Measurements from ENCODE around the gene ZNF606.
"Not testable (repeated sequence)": the region's sequence is repeated elsewhere in the genome, so short reads cannot be mapped to it uniquely, and the experiment has no call there.

ZNF606 gene

DNA sequence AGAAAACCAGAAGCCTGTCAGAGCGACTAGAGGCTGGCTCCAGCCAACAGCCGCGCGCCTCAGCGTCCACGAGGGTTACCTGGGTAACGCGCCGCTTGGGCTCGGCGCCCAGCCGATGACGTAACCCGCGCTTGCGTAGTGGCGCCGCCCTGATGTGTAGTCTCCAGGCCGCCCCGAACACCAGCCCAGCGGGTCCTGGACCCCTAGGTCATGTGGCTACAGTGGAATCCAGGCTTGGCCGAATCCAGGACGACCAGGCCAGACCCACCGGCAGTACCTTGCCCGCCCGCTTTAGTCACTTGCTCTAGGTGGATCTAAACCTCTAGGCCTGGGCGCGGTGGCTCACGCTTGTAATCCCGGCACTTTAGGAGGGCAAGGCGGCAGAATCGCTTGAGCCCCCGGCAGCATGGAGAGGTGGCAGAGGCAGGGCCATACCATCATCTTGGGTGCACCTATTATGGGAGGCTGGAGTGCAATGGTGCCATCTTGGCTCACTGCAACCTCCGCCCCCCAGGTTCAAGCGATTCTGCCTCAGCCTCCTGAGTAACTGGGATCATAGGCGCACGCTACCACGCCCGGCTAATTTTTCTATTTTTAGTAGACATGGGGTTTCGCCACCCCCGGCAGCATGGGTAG is 7.2 kb upstream of the ZNF606 start:
- peak; percentile 29 to 67 for DNase-seq

DNA sequence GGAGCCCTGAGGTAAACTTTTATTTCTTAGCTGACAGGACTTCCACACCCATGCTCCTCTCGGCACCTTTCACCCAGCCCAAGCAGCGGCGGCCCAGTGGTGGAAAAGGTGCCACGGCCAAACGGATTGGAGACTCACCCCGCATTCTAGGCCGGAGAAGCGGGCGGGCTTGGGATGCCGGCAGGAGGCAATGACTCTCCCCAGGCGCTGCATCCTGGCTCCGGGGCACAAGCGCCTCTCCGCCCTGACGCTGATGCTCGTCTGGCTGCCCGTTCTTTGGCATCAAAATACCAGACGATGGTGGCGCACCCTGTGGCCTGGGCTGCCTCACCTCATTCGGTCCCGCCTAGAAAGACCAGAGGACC is 6.7 kb upstream of the ZNF606 start:
- no peak for DNase-seq

DNA sequence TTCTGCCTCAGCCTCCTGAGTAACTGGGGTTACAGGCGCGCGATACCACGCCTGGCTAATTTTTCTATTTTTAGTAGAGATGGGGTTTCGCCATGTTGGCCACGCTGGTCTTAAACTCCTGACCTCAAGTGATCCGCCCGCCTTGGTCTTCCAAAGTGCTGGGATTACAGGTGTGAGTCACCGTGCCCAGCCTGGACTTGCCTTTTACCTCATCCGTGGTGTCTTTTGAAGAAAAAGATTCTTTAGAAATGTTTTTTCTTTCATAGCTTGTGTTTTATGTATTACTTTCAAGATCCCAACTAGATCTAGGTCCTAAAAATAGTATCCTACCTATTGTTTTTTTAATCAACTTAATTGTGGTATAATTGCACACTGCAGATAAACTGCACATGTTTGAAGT is 6.3 kb upstream of the ZNF606 start:
- DNase-seq, result not testable (repeated sequence)

DNA sequence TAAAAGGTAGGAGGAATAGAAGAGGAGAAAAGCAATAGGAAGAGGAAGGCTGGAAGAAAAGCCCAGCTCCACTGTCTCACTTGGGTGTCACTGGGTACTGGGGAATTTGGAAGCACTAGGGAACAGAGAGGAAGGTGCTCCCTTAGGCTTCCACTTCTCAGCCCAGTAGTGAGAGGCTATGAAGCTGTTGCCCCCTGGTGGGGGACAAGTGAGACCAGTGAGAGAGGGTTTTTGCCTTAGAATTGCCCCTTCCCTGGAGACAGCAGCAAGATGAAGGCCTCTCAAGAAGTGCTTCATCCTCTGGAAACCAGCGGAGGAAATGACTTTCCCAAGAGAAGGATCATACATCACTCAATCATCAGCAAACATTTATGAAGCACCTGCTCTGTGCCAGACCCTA is 4.7 kb upstream of the ZNF606 start:
- DNase-seq, result no peak

DNA sequence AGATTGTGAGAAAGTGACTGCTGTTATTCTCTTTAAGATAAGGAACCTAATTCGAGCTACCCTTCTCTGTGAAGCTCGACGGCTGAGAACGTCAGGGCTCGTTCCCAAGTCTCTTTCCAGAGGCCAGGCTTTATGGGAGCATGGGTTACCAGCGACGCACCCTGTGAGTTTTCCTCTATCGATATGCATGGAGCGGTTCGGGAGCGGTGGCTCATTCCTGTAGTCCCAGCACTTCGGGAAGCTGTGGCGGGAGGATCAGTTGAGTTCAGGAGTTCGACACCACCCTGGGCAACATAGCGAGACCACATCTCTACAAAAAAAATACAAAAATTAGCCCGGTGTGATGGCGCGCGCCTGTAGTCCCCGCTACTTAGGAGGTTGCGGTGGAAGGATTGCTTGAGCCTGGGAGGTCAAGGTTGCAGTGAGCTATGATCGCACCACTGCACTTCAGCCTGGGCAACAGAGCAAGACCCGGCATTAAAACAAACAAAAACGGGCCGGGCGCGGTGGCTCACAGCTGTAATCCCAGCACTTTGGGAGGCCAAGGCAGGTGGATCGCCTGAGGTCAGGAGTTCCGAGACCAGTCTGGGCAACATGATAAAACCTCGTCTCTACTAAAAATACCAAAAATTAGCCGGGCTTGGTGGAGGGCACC is 681 bp upstream of the ZNF606 start:
- DNase-seq, result no peak

DNA sequence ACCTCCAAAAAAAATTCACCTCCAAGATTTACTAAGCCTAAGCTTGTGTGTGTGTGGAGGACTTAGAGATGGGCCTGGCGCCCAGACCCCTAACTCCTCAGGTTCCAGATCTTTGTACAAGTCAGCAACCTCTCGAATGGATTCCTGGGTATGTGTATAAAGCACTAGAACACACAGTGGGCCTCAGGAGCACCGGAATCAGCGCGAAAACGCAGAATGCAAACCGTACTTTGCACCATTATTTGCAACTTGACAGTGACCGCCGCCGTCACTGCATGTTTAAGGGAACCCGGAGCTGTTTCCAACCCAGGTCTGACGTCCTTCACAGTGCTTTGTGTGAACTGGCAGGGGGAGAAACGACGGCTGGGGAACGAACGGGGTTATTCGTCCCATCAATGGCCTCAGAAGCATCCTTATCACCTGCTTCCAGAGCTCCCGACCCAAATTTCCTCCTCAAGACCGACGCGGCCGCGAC is 688 bp downstream of the ZNF606 start:
- DNase-seq, result peak in 1 of 2 donors; percentile 6

DNA sequence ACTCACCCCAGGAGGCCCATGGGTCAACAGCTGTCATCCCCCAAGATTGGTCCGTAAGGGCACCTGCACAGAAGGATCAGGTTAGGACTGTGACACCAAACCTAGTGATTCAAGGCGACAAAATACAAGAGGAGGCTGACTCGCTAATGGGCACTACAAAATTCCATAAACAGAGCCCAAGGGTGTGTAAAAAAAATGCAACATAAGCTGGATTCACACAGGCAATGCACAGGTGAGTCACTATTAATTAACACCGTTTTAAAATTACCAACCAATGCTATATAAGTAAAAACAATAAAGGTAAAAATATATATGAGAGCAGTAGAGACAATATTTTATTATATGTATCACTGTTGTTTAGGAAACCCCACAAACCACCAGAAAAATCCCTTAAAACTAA is 1.9 kb downstream of the ZNF606 start:
- DNase-seq, result no peak

DNA sequence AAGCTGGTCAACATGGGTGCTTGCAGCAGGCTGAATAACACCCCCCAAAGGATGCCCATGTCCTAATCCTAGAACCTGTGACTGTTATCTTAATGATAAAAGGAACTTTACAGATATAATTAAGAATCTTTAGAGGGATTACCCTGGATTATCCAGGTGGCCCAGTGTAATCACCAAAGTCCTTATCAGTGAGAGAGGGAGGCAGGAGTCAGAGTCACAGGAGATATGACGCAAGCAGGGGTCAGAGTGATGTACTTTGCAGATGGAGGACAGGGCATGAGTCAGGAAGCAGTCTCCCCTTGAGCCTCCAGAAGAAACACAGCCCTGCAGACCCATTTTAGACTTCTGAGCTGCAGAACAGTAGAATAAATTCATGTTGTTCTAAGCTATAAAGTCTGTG is 9.8 kb downstream of the ZNF606 start:
- DNase-seq, result no peak

DNA sequence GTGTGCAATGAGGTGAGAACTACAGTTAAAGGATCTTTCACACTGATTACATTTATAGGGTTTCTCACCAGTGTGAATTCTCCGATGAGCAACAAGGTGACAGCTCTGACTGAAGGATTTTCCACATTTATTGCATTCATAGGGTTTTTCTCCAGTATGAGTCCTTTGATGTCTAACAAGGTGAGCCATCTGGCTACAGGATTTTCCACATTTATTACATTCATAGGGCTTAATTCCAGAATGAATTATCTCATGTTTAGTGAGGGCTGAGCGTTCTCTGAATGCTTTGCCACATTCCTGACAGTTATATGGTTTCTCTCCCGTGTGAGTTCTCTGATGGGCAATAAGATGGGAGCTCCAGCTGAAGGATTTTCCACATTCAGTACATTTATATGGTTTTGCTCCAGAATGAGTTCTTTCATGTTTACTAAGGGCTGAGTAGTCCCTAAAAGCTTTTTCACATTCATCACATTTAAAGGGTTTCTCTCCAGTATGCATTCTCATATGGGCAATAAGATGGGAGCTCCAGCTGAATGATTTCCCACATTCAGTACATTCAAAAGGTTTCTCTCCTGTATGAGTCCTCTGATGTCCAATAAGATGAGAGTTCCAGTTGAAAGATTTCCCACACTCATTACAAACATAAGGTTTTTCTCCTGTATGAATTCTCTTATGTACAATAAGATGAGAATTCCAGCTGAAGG is 23.9 kb downstream of the ZNF606 start:
- no peak for DNase-seq

DNA sequence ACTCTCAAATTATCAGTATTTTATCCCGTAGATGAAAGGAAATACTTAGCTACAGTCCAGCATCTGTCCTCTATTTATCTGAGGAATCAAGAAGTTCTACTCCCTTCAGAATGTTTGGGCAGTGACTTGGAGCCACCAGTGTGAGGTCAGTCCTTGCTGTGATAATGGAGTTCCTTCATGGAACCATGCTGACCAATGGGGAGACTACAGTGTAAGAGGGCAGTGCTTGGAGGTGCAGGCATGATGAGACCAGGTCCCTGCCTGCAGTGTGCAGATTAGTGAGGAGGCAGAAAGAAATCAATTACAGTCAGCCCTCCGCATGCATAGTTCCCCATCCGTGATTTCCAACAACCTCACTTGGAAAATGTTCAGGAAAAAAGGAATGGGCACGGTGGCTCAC is 28.2 kb downstream of the ZNF606 start, which contains the start of gene C19orf18:
C19orf18 (minus strand) TSS at position 101 of the 400 bp plus-strand sequence. CDS start 102 bp downstream, outside the sequence.
- DNase-seq, result no peak

DNA sequence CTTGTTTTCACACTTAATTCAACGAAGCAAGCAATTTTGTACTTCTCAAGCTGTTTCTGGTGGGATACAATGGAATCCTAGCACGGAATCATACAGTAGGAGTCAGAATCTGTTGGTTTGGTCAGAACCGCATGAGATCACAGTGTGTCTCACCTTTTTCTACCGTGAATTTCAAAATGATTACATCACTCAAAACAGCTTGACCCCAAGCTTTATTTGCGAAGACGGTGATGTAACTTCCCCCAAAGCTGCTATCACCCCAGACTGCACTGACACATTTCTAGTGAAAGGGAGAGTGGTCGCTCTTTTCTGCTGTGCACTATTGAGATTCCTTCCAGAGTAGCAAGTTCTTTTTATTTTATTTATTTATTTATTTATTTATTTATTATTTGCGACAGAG is 37.9 kb downstream of the ZNF606 start:
- no peak for DNase-seq

DNA sequence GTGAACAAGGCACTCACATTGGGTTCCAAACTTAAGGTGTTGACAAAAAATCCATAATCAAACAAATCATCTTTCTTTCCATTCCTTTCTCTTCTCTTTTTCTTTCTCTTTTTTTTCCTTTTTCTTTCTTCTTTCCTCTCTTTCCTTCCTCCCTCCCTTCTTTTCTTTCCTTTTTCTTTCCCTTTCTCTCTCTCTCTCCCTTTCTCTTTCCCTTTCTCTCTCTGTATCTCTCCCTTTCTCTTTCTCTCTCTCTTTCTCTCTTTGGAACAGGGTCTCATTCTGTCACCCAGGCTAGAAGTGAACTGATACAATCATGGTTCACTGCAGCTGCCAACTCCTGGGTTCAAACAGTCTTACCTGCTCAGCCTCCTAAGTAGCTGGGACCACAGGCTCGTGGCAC is 40.8 kb downstream of the ZNF606 start:
- no peak for DNase-seq

DNA sequence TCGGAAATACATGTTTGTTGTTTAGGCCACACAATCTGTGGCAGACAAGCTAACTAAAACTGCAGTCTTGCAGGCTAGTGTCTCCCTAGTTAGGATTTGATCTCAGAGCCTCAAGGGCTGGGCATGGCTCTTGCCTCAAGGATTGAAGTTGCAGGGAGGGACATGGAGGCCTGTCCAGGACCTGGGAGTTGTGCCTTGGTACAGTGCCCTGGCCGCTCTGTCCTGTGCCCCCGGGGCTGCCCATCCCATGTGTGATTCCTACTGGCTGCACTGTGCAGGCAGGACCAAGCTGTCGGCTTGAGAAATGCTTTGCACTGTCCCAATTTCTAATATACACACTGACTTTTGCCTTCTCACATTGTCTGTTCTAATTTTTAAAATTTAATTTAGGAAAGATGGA is 47.6 kb downstream of the ZNF606 start:
- DNase-seq, result no peak

DNA sequence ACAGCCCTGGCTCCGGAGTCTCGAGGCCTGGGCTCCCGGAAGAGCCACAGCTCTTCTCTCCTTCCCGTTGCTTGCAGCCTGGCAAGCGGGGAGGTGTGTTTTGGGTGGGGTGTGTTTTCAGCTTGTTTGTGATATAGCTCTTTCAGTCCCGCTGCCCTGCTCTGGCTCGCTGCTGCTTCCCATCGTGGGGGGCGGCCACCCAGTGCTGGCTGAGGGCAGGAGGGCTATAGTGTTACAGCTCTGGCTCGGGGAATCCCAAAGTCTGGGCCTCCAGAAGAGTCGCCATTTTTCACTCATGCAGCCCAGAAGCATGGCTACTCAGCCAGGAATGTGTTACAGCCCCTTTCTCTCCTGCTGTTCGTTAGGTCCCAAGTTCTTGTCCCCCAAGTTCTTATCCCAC is 52.9 kb downstream of the ZNF606 start:
- no peak for DNase-seq

DNA sequence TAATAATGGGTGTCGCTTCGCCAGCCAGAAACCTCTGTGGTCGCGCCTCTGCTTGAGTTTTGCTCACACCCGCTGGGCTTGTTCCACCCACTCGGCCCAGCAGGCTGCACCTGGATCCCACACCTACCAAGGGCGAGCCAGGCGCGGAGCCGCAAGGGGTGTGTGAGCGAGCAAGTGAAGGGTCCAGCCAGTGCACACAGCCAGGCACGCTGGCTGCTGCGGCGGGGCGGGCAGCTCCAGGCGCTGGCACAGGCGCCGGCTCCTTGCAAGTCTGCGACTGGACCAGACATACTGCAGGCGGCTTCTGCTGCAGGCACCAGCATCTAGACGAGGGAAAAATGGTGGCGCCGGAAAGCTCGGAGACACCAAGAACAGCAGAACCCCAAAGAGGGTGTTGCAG is 53.3 kb downstream of the ZNF606 start:
- DNase-seq, result no peak

DNA sequence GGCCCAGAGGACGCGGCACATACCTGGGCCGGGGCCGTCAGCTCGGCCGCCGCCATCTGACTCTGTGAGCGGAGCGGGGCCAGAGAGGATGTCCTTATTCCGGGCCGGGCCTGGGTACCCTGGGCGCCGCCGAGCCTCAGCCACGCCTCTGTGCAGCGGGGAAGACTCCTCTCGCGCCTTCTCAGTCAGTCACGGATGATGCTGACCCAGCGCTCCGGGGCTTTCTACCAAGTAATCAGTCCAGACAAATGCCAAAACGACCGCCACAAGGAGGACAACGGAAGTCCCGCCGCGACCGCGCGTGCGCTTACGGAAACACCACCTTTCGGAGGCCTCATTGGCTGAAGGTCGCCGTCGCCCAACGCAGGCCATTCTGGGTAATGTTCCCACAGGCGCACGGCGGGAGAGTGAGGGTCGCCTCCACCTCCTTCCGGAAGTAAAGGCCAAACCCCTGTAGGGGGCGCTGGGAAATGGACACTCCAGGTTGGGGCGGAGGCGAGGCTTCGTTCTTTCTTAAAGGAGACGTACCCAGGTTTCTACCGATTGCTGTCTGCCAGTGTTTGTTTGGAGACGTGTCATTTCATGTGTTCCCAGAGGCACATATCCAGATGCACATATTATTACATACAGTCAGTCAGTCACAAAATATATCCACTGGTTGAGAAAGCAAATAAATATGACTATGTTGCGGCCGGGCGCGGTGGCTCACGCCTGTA is 55.0 kb downstream of the ZNF606 start, which contains the start of gene ZNF256:
ZNF256 (minus strand) TSS at position 288 of the 716 bp plus-strand sequence; CDS start at position 56, 232 bp downstream.
- peak; percentile 91 to 95 for DNase-seq

DNA sequence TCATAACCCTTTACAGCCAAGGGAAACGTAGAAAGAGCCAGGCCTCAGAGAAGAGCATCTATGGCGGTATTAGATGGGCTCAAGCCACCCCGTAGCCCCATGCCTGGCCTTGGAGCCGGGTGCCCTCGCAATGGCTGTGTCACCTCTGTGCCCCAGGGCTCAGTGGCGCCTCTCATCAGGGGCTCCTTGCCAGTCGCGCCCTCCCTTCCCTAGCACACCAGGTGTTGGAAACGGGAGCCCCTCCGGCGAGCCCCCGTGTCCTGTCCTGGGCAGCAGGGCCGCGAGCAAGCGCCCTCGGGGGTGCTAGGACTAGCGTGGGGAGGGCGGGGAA is 55.6 kb downstream of the ZNF606 start:
- no peak for DNase-seq

DNA sequence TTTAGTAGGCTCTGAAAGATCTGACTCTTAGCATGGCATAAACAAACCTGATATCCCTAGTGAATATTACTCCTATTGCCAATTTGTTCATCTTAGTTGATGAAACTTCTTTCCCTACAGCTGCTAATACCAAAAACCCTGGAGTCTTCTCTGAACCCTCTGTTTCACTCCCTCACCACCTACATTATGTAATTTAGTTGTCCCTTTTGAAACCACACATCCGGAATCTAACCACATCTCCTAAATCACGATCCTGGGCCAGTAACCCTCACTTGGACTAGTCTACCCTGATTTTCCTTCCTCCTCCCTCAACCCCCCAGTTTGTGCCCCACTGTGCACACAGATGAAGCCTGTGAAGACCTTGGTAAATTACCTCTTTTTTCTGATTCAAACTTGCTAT is 56.3 kb downstream of the ZNF606 start:
- no peak for DNase-seq

DNA sequence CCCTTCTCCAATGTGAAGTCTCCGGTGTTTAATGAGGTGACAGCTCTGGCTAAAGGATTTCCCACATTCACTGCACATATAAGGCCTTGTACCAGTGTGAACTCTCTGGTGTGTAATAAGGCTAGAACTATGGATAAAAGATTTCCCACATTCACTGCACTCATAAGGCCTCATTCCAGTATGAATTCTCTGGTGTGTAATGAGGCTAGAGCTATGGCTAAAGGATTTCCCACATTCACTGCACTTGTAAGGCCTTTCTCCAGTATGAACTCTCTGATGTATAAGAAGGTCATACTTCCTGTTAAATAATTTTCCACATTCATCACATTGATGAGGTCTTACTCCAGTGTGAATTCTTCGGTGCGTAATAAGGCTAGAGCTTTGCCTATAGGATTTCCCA is 61.0 kb downstream of the ZNF606 start:
- no peak for DNase-seq

DNA sequence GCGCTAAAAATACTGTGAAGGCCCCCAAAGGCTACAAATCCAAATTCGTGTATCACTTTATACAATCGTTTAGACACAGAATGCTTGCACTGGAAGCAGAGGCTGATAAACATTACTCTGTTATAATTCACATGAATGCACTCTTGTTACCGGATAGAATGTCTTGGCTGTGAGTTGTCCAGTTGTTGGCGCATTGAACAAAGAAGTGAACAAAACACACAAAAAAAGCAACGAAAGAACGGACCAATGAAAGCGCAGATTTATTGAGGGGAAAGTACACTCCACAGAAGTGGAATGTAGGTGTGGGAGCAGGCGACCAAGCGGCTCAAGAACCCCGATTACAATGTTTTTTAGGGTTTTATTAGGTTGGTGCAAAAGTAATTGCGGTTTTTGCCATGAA is 66.9 kb downstream of the ZNF606 start:
- DNase-seq, result no peak

DNA sequence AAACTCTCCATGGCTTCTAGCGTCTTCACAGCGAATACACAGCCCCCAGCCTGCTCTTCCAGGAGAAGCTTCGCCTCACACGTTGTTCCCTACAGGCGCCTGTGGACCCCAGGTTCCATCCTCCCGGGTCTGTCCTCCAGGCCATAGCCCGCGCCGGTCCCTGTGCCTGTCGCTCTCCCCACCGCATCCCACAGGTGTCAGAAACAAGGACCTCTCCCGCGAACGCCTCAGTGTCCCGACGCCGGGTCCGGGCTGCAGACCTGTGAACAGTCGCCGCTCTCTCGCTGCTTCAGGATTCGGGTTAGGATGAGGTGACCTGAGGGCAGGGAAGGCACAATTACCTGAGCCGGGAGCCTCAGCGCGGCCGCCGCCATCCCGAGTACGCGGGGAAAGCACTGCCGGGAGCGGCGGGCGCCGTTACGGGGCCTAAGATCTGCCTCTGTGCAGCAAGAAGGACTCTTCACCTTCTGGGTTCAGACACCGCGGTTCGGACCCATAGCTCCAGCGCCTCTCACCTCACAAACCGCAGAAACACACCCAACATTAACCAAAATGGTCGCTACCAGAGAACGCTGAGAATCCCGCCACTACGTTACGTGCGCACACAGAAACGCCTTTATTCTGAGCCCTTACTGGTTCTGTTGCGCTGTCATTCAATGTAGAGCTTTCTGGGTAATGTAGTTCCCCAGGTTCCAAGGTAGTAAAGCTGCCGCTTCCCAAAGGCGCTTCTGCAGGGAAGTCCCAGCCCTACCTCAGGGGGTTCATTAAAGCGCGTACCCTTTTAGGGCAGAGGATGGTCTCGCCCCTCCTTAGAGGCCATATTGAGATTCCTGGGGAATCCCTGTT is 67.6 kb downstream of the ZNF606 start, which contains the start of gene ZNF418:
ZNF418 (minus strand) TSS at position 583 of the 846 bp plus-strand sequence. CDS start 1,580 bp downstream, outside the sequence.
- DNase-seq, result peak; percentile 32 to 39

DNA sequence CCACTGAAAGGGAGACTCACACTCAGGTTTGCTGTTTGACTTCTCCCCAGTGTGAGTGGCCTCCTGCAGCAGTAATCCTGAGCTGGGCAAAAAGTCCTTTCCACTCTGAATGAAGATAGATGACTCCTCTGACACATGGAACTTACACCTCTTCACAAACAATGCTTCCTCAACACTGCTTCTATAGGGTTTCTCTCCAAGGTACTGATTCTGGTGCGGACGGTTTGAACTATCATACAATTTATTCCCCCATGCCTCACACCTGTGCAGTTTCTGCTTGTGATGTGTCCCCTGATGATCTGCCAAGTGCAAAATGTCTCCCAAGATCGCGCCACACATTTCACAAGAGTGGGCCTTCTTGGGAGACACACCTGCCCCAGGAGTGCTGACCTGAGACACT is 75.0 kb downstream of the ZNF606 start:
- no peak for DNase-seq

Measured in stimulated activated CD4-positive, alpha-beta T cell treated with anti-CD3 and anti-CD28 coated beads, Interleukin-2, amount 100 ng/mL, for 24 hours (primary cell).